ENCODE results near the gene ENG.
"Not testable (repeated sequence)": the region's sequence is repeated elsewhere in the genome, so short reads cannot be mapped to it uniquely, and the experiment has no call there.

ENG gene

GRCh38 chr9:127846443-127847177 is 7.8 kb downstream of the ENG start:
- Histone ChIP-seq H2AFZ (ENCODE audit: low read depth, low read length) (no peak overlapping the region), H3K79me2 (ENCODE audit: insufficient read depth, low read length) (no peaks in the 10 kb centered on the region), H3K4me3 (ENCODE audit: low read depth in 1 of 2, low read length in 2 of 2) (no peak overlapping the region), H3K27me3 (ENCODE audit: insufficient read depth, low read length, poor library complexity) (no peaks in the 10 kb centered on the region), H3K4me1 (ENCODE audit: insufficient read depth, low read length) (no peaks in the 10 kb centered on the region), H3K9ac (ENCODE audit: low read depth, low read length) (no peak overlapping the region), H3K9me3 (ENCODE audit: insufficient read depth, low read length, severe bottlenecking) (peaks cover 7% of the 10 kb centered on the region), H3K27ac (ENCODE audit: low read length) (no peak overlapping the region), H4K20me1 (ENCODE audit: insufficient read depth, low read length) (no peaks in the 10 kb centered on the region), H3K4me2 (ENCODE audit: insufficient read depth, low read length) (no peak overlapping the region), H3K36me3 (ENCODE audit: insufficient read depth, low read length) (no peaks in the 10 kb centered on the region)
- DNase-seq: no peak
- ATAC-seq (ENCODE audit: insufficient read depth, low read depth): no peak
- TF ChIP-seq EZH2 (IDR thresholded peaks at IDR 0.05; ENCODE audit: borderline replicate concordance, low read depth, low read length, severe bottlenecking): no peak
- TF ChIP-seq CTCF (IDR thresholded peaks at IDR 0.05; ENCODE audit: borderline replicate concordance, extremely low read depth, low read length, poor library complexity, severe bottlenecking): no peak

- not testable (repeated sequence) for H3K4me1 ChIP-seq (ENCODE audit: insufficient read depth, low read length); ATAC-seq (ENCODE audit: insufficient read depth, low read depth); H3K27ac ChIP-seq (ENCODE audit: low read length); H3K4me2 ChIP-seq (ENCODE audit: insufficient read depth, low read length); H3K9ac ChIP-seq (ENCODE audit: low read depth, low read length); H3K9me3 ChIP-seq (ENCODE audit: insufficient read depth, low read length, severe bottlenecking); H3K36me3 ChIP-seq (ENCODE audit: insufficient read depth, low read length); H2AFZ ChIP-seq (ENCODE audit: low read depth, low read length); H3K4me3 ChIP-seq (ENCODE audit: low read depth in 1 of 2, low read length in 2 of 2); DNase-seq; H4K20me1 ChIP-seq (ENCODE audit: insufficient read depth, low read length); H3K79me2 ChIP-seq (ENCODE audit: insufficient read depth, low read length); H3K27me3 ChIP-seq (ENCODE audit: insufficient read depth, low read length, poor library complexity)
Observed at GRCh38 chr9:127845619-127846018, 8.8 kb downstream of the ENG start.

- no peak overlapping the region for H3K27ac ChIP-seq (ENCODE audit: low read length)
- H3K4me1 ChIP-seq (ENCODE audit: insufficient read depth, low read length): no peaks in the 10 kb centered on the region
- no peak for DNase-seq
- no peak overlapping the region for H2AFZ ChIP-seq (ENCODE audit: low read depth, low read length)
- no peak overlapping the region for H3K9ac ChIP-seq (ENCODE audit: low read depth, low read length)
- H3K36me3 ChIP-seq (ENCODE audit: insufficient read depth, low read length): no peaks in the 10 kb centered on the region
- no peak overlapping the region for H3K4me2 ChIP-seq (ENCODE audit: insufficient read depth, low read length)
- H4K20me1 ChIP-seq (ENCODE audit: insufficient read depth, low read length): no peaks in the 10 kb centered on the region
- no peak for ATAC-seq (ENCODE audit: insufficient read depth, low read depth)
- no peaks in the 10 kb centered on the region for H3K27me3 ChIP-seq (ENCODE audit: insufficient read depth, low read length, poor library complexity)
- no peaks in the 10 kb centered on the region for H3K79me2 ChIP-seq (ENCODE audit: insufficient read depth, low read length)
- peaks cover 7% of the 10 kb centered on the region for H3K9me3 ChIP-seq (ENCODE audit: insufficient read depth, low read length, severe bottlenecking)
- H3K4me3 ChIP-seq (ENCODE audit: low read depth in 1 of 2, low read length in 2 of 2): no peak overlapping the region
- TF ChIP-seq CTCF (IDR thresholded peaks at IDR 0.05; ENCODE audit: borderline replicate concordance, extremely low read depth, low read length, poor library complexity, severe bottlenecking) (no peak), EZH2 (IDR thresholded peaks at IDR 0.05; ENCODE audit: borderline replicate concordance, low read depth, low read length, severe bottlenecking) (no peak)
Observed at GRCh38 chr9:127844821-127845359, 9.6 kb downstream of the ENG start.

GRCh38 chr9:127841087-127841835 is 13.2 kb downstream of the ENG start:
- H3K4me2 ChIP-seq (ENCODE audit: insufficient read depth, low read length): no peak overlapping the region
- DNase-seq (no peak), ATAC-seq (ENCODE audit: insufficient read depth, low read depth) (no peak)
- H3K79me2 ChIP-seq (ENCODE audit: insufficient read depth, low read length): no peaks in the 10 kb centered on the region
- H3K27me3 ChIP-seq (ENCODE audit: insufficient read depth, low read length, poor library complexity): no peaks in the 10 kb centered on the region
- no peak overlapping the region for H2AFZ ChIP-seq (ENCODE audit: low read depth, low read length)
- no peaks in the 10 kb centered on the region for H3K4me1 ChIP-seq (ENCODE audit: insufficient read depth, low read length)
- TF ChIP-seq CTCF (IDR thresholded peaks at IDR 0.05; ENCODE audit: borderline replicate concordance, extremely low read depth, low read length, poor library complexity, severe bottlenecking) (no peak), EZH2 (IDR thresholded peaks at IDR 0.05; ENCODE audit: borderline replicate concordance, low read depth, low read length, severe bottlenecking) (no peak)
- H3K36me3 ChIP-seq (ENCODE audit: insufficient read depth, low read length): no peaks in the 10 kb centered on the region
- no peak overlapping the region for H3K9ac ChIP-seq (ENCODE audit: low read depth, low read length)
- no peak overlapping the region for H3K27ac ChIP-seq (ENCODE audit: low read length)
- no peaks in the 10 kb centered on the region for H3K9me3 ChIP-seq (ENCODE audit: insufficient read depth, low read length, severe bottlenecking)
- H4K20me1 ChIP-seq (ENCODE audit: insufficient read depth, low read length): no peaks in the 10 kb centered on the region
- no peak overlapping the region for H3K4me3 ChIP-seq (ENCODE audit: low read depth in 1 of 2, low read length in 2 of 2)

Data from DND-41 (cell line).